ENCODE results near the gene SRGAP3.

DNA sequence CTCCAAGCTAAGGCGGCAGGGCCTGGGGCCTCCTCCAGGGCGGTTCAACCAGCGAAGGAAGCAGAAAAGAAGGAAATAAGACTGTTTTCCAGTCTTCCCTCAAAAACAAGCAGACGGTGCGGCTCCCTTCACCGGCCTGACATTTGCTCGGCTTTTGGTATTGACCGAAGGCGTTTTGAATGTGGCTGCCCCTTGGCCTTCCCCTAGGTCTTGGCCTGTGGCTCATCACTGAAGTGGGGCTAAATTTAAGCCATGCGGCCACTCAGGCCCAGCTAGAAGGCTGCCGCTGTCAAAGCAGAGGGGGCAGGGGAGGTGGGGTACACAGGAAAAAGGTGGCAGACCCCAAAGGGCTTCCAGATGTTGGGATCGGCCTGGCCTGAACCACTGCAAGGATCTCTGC, 86.2 kb downstream of the SRGAP3 start:
- TF ChIP-seq, protein P1, sequence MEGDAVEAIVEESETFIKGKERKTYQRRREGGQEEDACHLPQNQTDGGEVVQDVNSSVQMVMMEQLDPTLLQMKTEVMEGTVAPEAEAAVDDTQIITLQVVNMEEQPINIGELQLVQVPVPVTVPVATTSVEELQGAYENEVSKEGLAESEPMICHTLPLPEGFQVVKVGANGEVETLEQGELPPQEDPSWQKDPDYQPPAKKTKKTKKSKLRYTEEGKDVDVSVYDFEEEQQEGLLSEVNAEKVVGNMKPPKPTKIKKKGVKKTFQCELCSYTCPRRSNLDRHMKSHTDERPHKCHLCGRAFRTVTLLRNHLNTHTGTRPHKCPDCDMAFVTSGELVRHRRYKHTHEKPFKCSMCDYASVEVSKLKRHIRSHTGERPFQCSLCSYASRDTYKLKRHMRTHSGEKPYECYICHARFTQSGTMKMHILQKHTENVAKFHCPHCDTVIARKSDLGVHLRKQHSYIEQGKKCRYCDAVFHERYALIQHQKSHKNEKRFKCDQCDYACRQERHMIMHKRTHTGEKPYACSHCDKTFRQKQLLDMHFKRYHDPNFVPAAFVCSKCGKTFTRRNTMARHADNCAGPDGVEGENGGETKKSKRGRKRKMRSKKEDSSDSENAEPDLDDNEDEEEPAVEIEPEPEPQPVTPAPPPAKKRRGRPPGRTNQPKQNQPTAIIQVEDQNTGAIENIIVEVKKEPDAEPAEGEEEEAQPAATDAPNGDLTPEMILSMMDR (IDR thresholded peaks at IDR 0.05; ENCODE audit: low read depth, low read length) = no peak
- TF ChIP-seq EZH2phosphoT487 (IDR thresholded peaks at IDR 0.05; ENCODE audit: low read depth) = no peak

Data from OCI-LY3 (cell line).